HepG2 (cell line): Measurements from ENCODE around the gene TRIM66. TPM values are rescaled to one million over a fixed set of nuclear protein-coding genes. Genes with fewer than 3 reads are reported as not detected.

ENCODE experiments used
- ATAC-seq: fragments of 200-7000 bp; cut with Tn5 transposase; 3 replicates; pipeline ENCODE4 v1.9.1; 2020; ENCODE audit warnings: mild to moderate bottlenecking, moderate library complexity
- BruUV-seq: library from RNA; stranded (reverse); fragments of 400-500 nt; replicated peaks from 2 replicates; lab custom pipeline; 2021; lab: Mats Ljungman, UMichigan
- CTCF ChIA-PET: fragments of 300-600 bp; formaldehyde crosslinking; extraction: SDS; loops from one replicate; lab custom pipeline; 2021; ENCODE audit warnings: low total read pairs, inconsistent platforms, low intra/inter-chr PET ratio; lab: Yijun Ruan, JAX
- POLR2A ChIA-PET: fragments of 350-600 bp; sonication (Branson Sonifier 250); formaldehyde crosslinking; loops from one replicate; lab custom pipeline; 2020; ENCODE audit warnings: antibody characterized with exemption, inconsistent platforms; lab: Yijun Ruan, JAX
- DNase-seq: peaks from one replicate; pipeline ENCODE4 v3.0.0-alpha.2; 2015; ENCODE audit warnings: low spot score
- FAIRE-seq: peaks from 3 replicates; lab custom pipeline; 2011; peaks lifted over from hg19 to GRCh38; lab: Jason Lieb, UNC
- H2AFZ ChIP-seq: one replicate; pipeline ENCODE4 v1.6.1; 2011; ENCODE audit warnings: low read length, inconsistent platforms
- H3K27ac ChIP-seq: fragments of 300-600 bp; 3 replicates; pipeline ENCODE4 v1.8.0; 2011; ENCODE audit warnings: mixed run types, mild to moderate bottlenecking, mixed read lengths, low read length, inconsistent platforms; ENCODE audit not compliant: insufficient read depth; ENCODE audit errors: extremely low read length
- H3K27me3 ChIP-seq, 2 experiments: fragments of 200-600 bp in 1 of 2; 2 replicates in 1 of 2; 3 replicates in 1 of 2; pipeline versions ENCODE4 v1.6.0 to v1.8.0; 2011; ENCODE audit warnings: low read length in 2 of 2, mild to moderate bottlenecking in 2 of 2, moderate library complexity in 2 of 2, inconsistent platforms in 1 of 2; ENCODE audit not compliant: insufficient read depth in 2 of 2, control insufficient read depth in 1 of 2
- H3K36me3 ChIP-seq, 2 experiments: fragments of 200-600 bp in 1 of 2; replicated peaks in 1 of 2; 2 replicates in 1 of 2; 3 replicates in 1 of 2; pipeline versions ENCODE4 v1.5.1 to v1.8.0; 2011; ENCODE audit warnings: low read length in 2 of 2, inconsistent platforms in 1 of 2; ENCODE audit not compliant: insufficient read depth in 2 of 2, control insufficient read depth in 1 of 2
- H3K4me1 ChIP-seq: 2 replicates; pipeline ENCODE4 v1.5.1; 2012; ENCODE audit warnings: low read length, inconsistent platforms; ENCODE audit not compliant: insufficient read depth
- H3K4me2 ChIP-seq: 2 replicates; pipeline ENCODE4 v1.6.0; 2011; ENCODE audit warnings: low read depth, low read length, inconsistent platforms
- H3K4me3 ChIP-seq, 3 experiments: fragments of 200-600 bp in 1 of 3; sonication (generic), shearing (Covaris generic) in 1 of 3; replicated peaks in 1 of 3; 2 replicates each; pipeline ENCODE4 v1.5.1; 2011 to 2016; ENCODE audit warnings: low read length in 3 of 3, inconsistent platforms in 2 of 3, low read depth in 2 of 3, mild to moderate bottlenecking in 2 of 3, control low read depth in 1 of 3, mixed read lengths in 1 of 3; ENCODE audit not compliant: insufficient read depth in 1 of 3
- H3K79me2 ChIP-seq: one replicate; pipeline ENCODE4 v1.6.1; 2011; ENCODE audit warnings: low read length, inconsistent platforms; ENCODE audit not compliant: insufficient read depth
- H3K9ac ChIP-seq: 2 replicates; pipeline ENCODE4 v1.6.0; 2011; ENCODE audit warnings: mild to moderate bottlenecking, low read depth, low read length, inconsistent platforms; ENCODE audit not compliant: insufficient read depth
- H3K9me3 ChIP-seq: 2 replicates; pipeline ENCODE4 v1.5.1; 2012; ENCODE audit warnings: mild to moderate bottlenecking, low read length
- H4K20me1 ChIP-seq: 2 replicates; pipeline ENCODE4 v1.6.0; 2011; ENCODE audit warnings: inconsistent platforms, mild to moderate bottlenecking, low read length, moderate library complexity; ENCODE audit not compliant: insufficient read depth
- CHCHD3 ChIP-seq: sonication (generic); formaldehyde crosslinking; IDR thresholded peaks from 2 replicates; pipeline ENCODE4 v1.8.0; 2022; ENCODE audit warnings: mild to moderate bottlenecking, missing genetic modification reagents, moderate library complexity
- DPF2 ChIP-seq: sonication (generic); formaldehyde crosslinking; IDR thresholded peaks from 2 replicates; pipeline ENCODE4 v1.4.0; 2020; ENCODE audit warnings: mild to moderate bottlenecking, low read depth, missing genetic modification reagents, borderline replicate concordance
- EZH2 ChIP-seq: conservative IDR thresholded peaks from 2 replicates; pipeline ENCODE4 v1.6.1; 2012; ENCODE audit warnings: mild to moderate bottlenecking, low read depth, low read length, moderate library complexity
- KDM2A ChIP-seq: sonication (generic); formaldehyde crosslinking; IDR thresholded peaks from 2 replicates; pipeline ENCODE4 v1.4.0; 2020; ENCODE audit warnings: low read depth, missing genetic modification reagents, borderline replicate concordance
- NFYC ChIP-seq: IDR thresholded peaks from 2 replicates; pipeline ENCODE4 v1.6.1; 2016; ENCODE audit warnings: missing genetic modification reagents, missing compliant biosample characterization
- POLR2A ChIP-seq, 2 experiments: IDR thresholded peaks; 2 replicates each; pipeline ENCODE4 v1.6.1; 2011; ENCODE audit warnings: low read depth in 2 of 2, low read length in 2 of 2, mild to moderate bottlenecking in 1 of 2, moderate library complexity in 1 of 2; ENCODE audit not compliant: insufficient read depth in 1 of 2
- SMYD3 ChIP-seq: sonication (generic); formaldehyde crosslinking; IDR thresholded peaks from 2 replicates; pipeline ENCODE4 v1.8.1; 2023; ENCODE audit warnings: mild to moderate bottlenecking, missing genetic modification reagents
- ZNF329 ChIP-seq: sonication (generic); formaldehyde crosslinking; IDR thresholded peaks from 2 replicates; pipeline ENCODE4 v1.9.0; 2021; ENCODE audit warnings: low read depth, mild to moderate bottlenecking, missing genetic modification reagents
- ZSCAN25 ChIP-seq: sonication (generic); formaldehyde crosslinking; IDR thresholded peaks from 2 replicates; pipeline ENCODE4 v1.8.0; 2022; ENCODE audit warnings: mild to moderate bottlenecking, missing genetic modification reagents
- WGBS: methylation state at CpG from one replicate; pipeline ENCODE4 v1.1.6; 2017; ENCODE audit warnings: low lambda C conversion rate; 5-methylcytosine and 5-hydroxymethylcytosine counted together
- in situ Hi-C: cut with HindIII; loops from 2 replicates; pipeline ENCODE4 v1.10.0; 2017; ENCODE audit warnings: low pct_unique_long_range_greater_than_20kb; ENCODE audit not compliant: extremely low pct_ligation_motif_present
- intact Hi-C: fragments of 100-400 bp; cut with micrococcal nuclease; formaldehyde crosslinking; loops from one replicate; pipeline ENCODE4 v1.10.0; 2022; ENCODE audit not compliant: unreplicated experiment
- polyA plus RNA-seq, 8 experiments: library from polyadenylated mRNA; depleted of rRNA in 3 of 8; stranded (reverse) in 7 of 8; unstranded in 1 of 8; fragments of >200 nt; fragmentation: Illumina TruSeq in 4 of 8; extraction: Trizol in 4 of 8; gene quantifications; 2 replicates each; pipeline versions ENCODE4 v1.2.1 to v1.2.3, GENCODE V29; 2011 to 2016; ENCODE audit warnings: low read depth in 4 of 8, missing spikeins in 1 of 8, mixed read lengths in 1 of 8; ENCODE audit not compliant: insufficient read depth in 1 of 8
- total RNA-seq, 5 experiments: library from RNA; depleted of rRNA; stranded (reverse); fragments of >200 nt; fragmentation: Illumina TruSeq; extraction: Trizol; gene quantifications; 2 replicates each; pipeline ENCODE4 v1.2.3, GENCODE V29; 2016; ENCODE audit warnings: low read depth in 1 of 5
- TF ChIP-seq, protein P1 (sequence below): sonication (generic); formaldehyde crosslinking; conservative IDR thresholded peaks from 2 replicates; pipeline ENCODE4 v1.8.0; 2022; ENCODE audit warnings: missing genetic modification reagents

Gene TRIM66
- total and polyA plus RNA-seq, 2 of the 13 experiments (the other 11 are each of a cell fraction or from before 2014, with no cell fraction given), result 4.9 to 6.1 TPM

DNA sequence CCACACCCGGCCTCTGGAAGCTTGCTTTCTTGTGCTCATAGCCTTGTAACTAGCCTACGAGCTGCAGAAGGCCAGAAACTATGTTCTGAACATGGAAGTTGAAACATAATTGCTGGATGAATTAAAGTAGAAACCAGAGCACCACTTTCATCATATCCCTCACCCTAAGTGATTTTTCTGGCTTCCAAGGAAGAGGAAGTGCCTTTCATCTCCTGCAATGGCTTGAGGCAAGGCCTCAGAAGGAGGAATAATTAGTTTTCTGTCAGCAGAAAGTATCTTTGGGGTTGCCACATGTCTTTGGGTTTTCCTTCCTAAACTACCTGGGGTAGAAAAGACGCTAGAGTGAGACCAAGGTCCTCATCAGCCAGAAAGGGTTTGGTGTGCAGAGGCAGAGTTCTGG is 14.6 kb upstream of the TRIM66 start (continued):
- TF ChIP-seq, protein P1, sequence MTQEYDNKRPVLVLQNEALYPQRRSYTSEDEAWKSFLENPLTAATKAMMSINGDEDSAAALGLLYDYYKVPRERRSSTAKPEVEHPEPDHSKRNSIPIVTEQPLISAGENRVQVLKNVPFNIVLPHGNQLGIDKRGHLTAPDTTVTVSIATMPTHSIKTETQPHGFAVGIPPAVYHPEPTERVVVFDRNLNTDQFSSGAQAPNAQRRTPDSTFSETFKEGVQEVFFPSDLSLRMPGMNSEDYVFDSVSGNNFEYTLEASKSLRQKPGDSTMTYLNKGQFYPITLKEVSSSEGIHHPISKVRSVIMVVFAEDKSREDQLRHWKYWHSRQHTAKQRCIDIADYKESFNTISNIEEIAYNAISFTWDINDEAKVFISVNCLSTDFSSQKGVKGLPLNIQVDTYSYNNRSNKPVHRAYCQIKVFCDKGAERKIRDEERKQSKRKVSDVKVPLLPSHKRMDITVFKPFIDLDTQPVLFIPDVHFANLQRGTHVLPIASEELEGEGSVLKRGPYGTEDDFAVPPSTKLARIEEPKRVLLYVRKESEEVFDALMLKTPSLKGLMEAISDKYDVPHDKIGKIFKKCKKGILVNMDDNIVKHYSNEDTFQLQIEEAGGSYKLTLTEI (CRISPR knock-in tag), result no peak
- TF ChIP-seq CHCHD3 (CRISPR knock-in tag) (no peak), SMYD3 (CRISPR knock-in tag) (no peak), KDM2A (CRISPR knock-in tag) (no peak)

DNA sequence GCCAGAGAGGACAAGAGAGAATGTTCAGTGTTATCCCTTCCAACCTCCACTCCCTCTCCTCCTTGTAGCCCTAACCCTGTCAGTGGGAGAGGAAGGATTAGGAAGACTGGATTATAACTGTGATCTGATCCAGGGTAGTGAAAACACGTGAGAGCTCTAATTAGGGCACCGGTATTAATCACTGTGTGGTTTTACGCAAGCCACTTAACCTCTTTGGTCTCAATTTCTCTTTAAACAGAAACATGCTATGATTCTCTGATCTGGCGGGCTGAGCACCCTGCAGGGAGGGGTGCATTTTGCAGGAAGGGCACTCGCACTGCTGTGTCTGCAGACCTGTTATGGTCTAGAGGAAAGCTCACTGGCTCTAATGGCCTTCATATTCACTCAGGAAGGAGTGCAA is 11.7 kb upstream of the TRIM66 start:
- in situ Hi-C loops, result loop anchor here (25.0 kb wide), 1 partner anchor 268 kb away; the partner anchor contains the start of gene TMEM9B

More for the DNA sequence above, 11.7 kb upstream of the TRIM66 start:
- H3K4me1 ChIP-seq, result peaks cover 28% of the 10 kb centered on the region
- TF ChIP-seq ZNF329 (no peak), EZH2 (no peak), NFYC (CRISPR knock-in tag) (no peak), ZSCAN25 (no peak), POLR2A (IDR thresholded peaks at IDR 0.05; ENCODE audit: insufficient read depth in 1 of 2, low read depth in 2 of 2, low read length in 2 of 2) (peak in 1 of 2 experiments; percentile 65; a peak in 1 of 4 replicates), DPF2 (CRISPR knock-in tag) (no peak)
- TF ChIP-seq, all 625 proteins: peak for 1
- intact Hi-C loops, result loop anchor here (10.0 kb wide), 1 partner anchor 61 kb away; no protein-coding TSS in a partner anchor
- Histone ChIP-seq H3K9me3 (no peaks in the 10 kb centered on the region), H2AFZ (no peak overlapping the region), H3K36me3 (peaks cover 11 to 55% of the 10 kb centered on the region in 2 experiments), H3K79me2 (no peaks in the 10 kb centered on the region), H3K27me3 (no peaks in the 10 kb centered on the region), H3K27ac (no peak overlapping the region), H3K9ac (no peak overlapping the region), H4K20me1 (no peaks in the 10 kb centered on the region; the same call in 1 of the 2 replicates), H3K4me3 (no peak overlapping the region), H3K4me2 (no peak overlapping the region)
- DNase-seq, result no peak
- ChIA-PET CTCF (no interaction called here), POLR2A (no interaction called here)
- ATAC-seq, result peak; percentile 1
- FAIRE-seq, result no peak
- 90% methylated on average over 5 of the region's 5 CpGs for WGBS
- no TSS peak for BruUV-seq
